ENCODE results near the gene IGF1R.

The IGF1R gene

DNA sequence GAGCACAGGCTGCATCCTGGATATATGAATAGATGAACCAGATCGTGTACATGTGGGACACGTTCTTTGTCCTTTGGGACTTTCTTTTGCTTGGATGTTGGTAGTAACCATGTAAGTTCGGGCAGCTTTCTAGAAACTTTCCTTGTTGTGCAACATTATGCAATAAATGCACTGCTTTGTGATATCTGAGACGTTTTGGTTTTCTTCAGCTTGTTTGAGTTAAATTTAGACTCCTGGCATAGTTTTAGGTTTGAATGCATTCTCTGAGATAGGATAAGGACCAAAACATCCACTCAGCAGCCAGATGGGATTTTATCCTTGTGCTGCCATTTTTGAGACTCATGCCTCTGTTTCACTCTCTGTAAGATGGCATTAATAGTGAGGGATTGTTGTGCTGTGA lies 158.9 kb downstream of the IGF1R start:
- DNase-seq (ENCODE audit: low spot score), result no peak
- no peak for TF ChIP-seq CTCF (IDR thresholded peaks at IDR 0.05; ENCODE audit: poor library complexity, severe bottlenecking)

GRCh38 chr15:98809273-98809672 lies 160.9 kb downstream of the IGF1R start:
- Histone ChIP-seq H3K27me3 (ENCODE audit: insufficient read depth, poor library complexity, severe bottlenecking) (no peaks in the 10 kb centered on the region), H3K36me3 (ENCODE audit: low read depth) (peaks cover 12% of the 10 kb centered on the region), H3K4me1 (ENCODE audit: insufficient read depth, poor library complexity, severe bottlenecking) (peaks cover 14% of the 10 kb centered on the region), H3K27ac (ENCODE audit: poor library complexity, severe bottlenecking) (no peak overlapping the region), H3K4me3 (ENCODE audit: severe bottlenecking) (no peak overlapping the region), H3K9me3 (ENCODE audit: severe bottlenecking) (no peaks in the 10 kb centered on the region)
- no peak for DNase-seq (ENCODE audit: low spot score)
- no peak for ATAC-seq (ENCODE audit: low read depth)
- no peak for TF ChIP-seq CTCF (IDR thresholded peaks at IDR 0.05; ENCODE audit: poor library complexity, severe bottlenecking)

More for the DNA sequence above, 158.9 kb downstream of the IGF1R start:
- no peak for ATAC-seq (ENCODE audit: low read depth)
- peaks cover 8% of the 10 kb centered on the region for H3K36me3 ChIP-seq (ENCODE audit: low read depth)
- H3K27ac ChIP-seq (ENCODE audit: poor library complexity, severe bottlenecking), result no peak overlapping the region
- H3K9me3 ChIP-seq (ENCODE audit: severe bottlenecking), result no peaks in the 10 kb centered on the region
- H3K4me3 ChIP-seq (ENCODE audit: severe bottlenecking), result no peak overlapping the region
- no peaks in the 10 kb centered on the region for H3K27me3 ChIP-seq (ENCODE audit: insufficient read depth, poor library complexity, severe bottlenecking)
- H3K4me1 ChIP-seq (ENCODE audit: insufficient read depth, poor library complexity, severe bottlenecking), result peaks cover 33% of the 10 kb centered on the region

- Histone ChIP-seq H3K9me3 (ENCODE audit: severe bottlenecking) (no peaks in the 10 kb centered on the region), H3K27me3 (ENCODE audit: insufficient read depth, poor library complexity, severe bottlenecking) (no peaks in the 10 kb centered on the region), H3K27ac (ENCODE audit: poor library complexity, severe bottlenecking) (no peak overlapping the region), H3K4me3 (ENCODE audit: severe bottlenecking) (no peak overlapping the region), H3K4me1 (ENCODE audit: insufficient read depth, poor library complexity, severe bottlenecking) (no peaks in the 10 kb centered on the region), H3K36me3 (ENCODE audit: low read depth) (peaks cover 11% of the 10 kb centered on the region; the same call in 1 of the 2 replicates)
- ATAC-seq (ENCODE audit: low read depth) (no peak), DNase-seq (ENCODE audit: low spot score) (no peak)
- TF ChIP-seq CTCF (IDR thresholded peaks at IDR 0.05; ENCODE audit: poor library complexity, severe bottlenecking), result no peak
Observed at GRCh38 chr15:98812716-98813446, 164.5 kb downstream of the IGF1R start.

- peaks cover 11% of the 10 kb centered on the region; the same call in 1 of the 2 replicates for H3K36me3 ChIP-seq (ENCODE audit: low read depth)
- no peaks in the 10 kb centered on the region for H3K9me3 ChIP-seq (ENCODE audit: severe bottlenecking)
- no peaks in the 10 kb centered on the region for H3K4me1 ChIP-seq (ENCODE audit: insufficient read depth, poor library complexity, severe bottlenecking)
- TF ChIP-seq CTCF (IDR thresholded peaks at IDR 0.05; ENCODE audit: poor library complexity, severe bottlenecking), result no peak
- H3K27me3 ChIP-seq (ENCODE audit: insufficient read depth, poor library complexity, severe bottlenecking), result no peaks in the 10 kb centered on the region
- DNase-seq (ENCODE audit: low spot score) (no peak), ATAC-seq (ENCODE audit: low read depth) (no peak)
- H3K4me3 ChIP-seq (ENCODE audit: severe bottlenecking), result no peak overlapping the region
- H3K27ac ChIP-seq (ENCODE audit: poor library complexity, severe bottlenecking), result no peak overlapping the region
Observed at GRCh38 chr15:98813951-98814350, 165.6 kb downstream of the IGF1R start.

GRCh38 chr15:98815207-98815606 lies 166.9 kb downstream of the IGF1R start:
- Histone ChIP-seq H3K36me3 (ENCODE audit: low read depth) (peaks cover 11% of the 10 kb centered on the region; the same call in 1 of the 2 replicates), H3K27ac (ENCODE audit: poor library complexity, severe bottlenecking) (no peak overlapping the region), H3K4me3 (ENCODE audit: severe bottlenecking) (no peak overlapping the region), H3K27me3 (ENCODE audit: insufficient read depth, poor library complexity, severe bottlenecking) (no peaks in the 10 kb centered on the region), H3K9me3 (ENCODE audit: severe bottlenecking) (no peaks in the 10 kb centered on the region), H3K4me1 (ENCODE audit: insufficient read depth, poor library complexity, severe bottlenecking) (no peaks in the 10 kb centered on the region)
- ATAC-seq (ENCODE audit: low read depth), result no peak
- TF ChIP-seq CTCF (IDR thresholded peaks at IDR 0.05; ENCODE audit: poor library complexity, severe bottlenecking), result no peak
- no peak for DNase-seq (ENCODE audit: low spot score)
